Natural killer cell (primary cell): ENCODE results near the gene MX2. TPM values are rescaled to one million over a fixed set of nuclear protein-coding genes. Genes with fewer than 3 reads are reported as not detected.

Experiments
- ATAC-seq, 3 donors: fragments of 150-1000 bp in 2 of 3; fragments of 200-7000 bp in 1 of 3; cut with Tn5 transposase; 1 replicate in 1 of 3; 2 replicates in 2 of 3; pipeline ENCODE4 v1.10.0; 2021; ENCODE audit warnings: mild to moderate bottlenecking in 2 of 3, moderate library complexity in 2 of 3
- DNase-seq, 2 donors: peaks; one replicate each; pipeline versions ENCODE4 v3.0.0 to v3.0.0-alpha.2; 2013 to 2021; ENCODE audit warnings: mixed read lengths in 1 of 2
- H3K27ac ChIP-seq: one replicate; pipeline ENCODE4 v1.5.1; 2013; ENCODE audit warnings: mild to moderate bottlenecking, low read length
- H3K27me3 ChIP-seq: one replicate; pipeline ENCODE4 v1.6.1; 2013; ENCODE audit warnings: low read length; ENCODE audit not compliant: control insufficient read depth, insufficient read depth
- H3K36me3 ChIP-seq: one replicate; pipeline ENCODE4 v1.6.1; 2013; ENCODE audit warnings: low read length; ENCODE audit not compliant: control insufficient read depth, insufficient read depth
- H3K4me1 ChIP-seq: one replicate; pipeline ENCODE4 v1.6.1; 2013; ENCODE audit warnings: low read length; ENCODE audit not compliant: control insufficient read depth, insufficient read depth
- H3K4me3 ChIP-seq: one replicate; pipeline ENCODE4 v1.5.1; 2013; ENCODE audit warnings: low read length
- H3K9me3 ChIP-seq: one replicate; pipeline ENCODE4 v1.6.1; 2013; ENCODE audit warnings: low read length; ENCODE audit not compliant: control insufficient read depth, insufficient read depth
- H3K27ac Mint-ChIP-seq, 2 donors: one replicate each; pipeline ENCODE4 v1.8.0; 2022; ENCODE audit warnings: mild to moderate bottlenecking in 2 of 2, mixed read lengths in 2 of 2, moderate library complexity in 1 of 2
- H3K27me3 Mint-ChIP-seq, 2 donors: one replicate each; pipeline ENCODE4 v1.8.0; 2022; ENCODE audit warnings: low read depth in 2 of 2, mixed read lengths in 2 of 2
- H3K36me3 Mint-ChIP-seq: one replicate; pipeline ENCODE4 v1.8.0; 2022; ENCODE audit warnings: mixed read lengths
- H3K4me1 Mint-ChIP-seq, 2 donors: one replicate each; pipeline ENCODE4 v1.8.0; 2022; ENCODE audit warnings: mixed read lengths in 2 of 2
- H3K4me3 Mint-ChIP-seq: one replicate; pipeline ENCODE4 v1.8.0; 2022; ENCODE audit warnings: mild to moderate bottlenecking, moderate library complexity, mixed read lengths
- H3K9me3 Mint-ChIP-seq, 2 donors: one replicate each; pipeline ENCODE4 v1.8.0; 2022; ENCODE audit warnings: mixed read lengths in 2 of 2
- CTCF ChIP-seq: fragments of 200-600 bp; IDR thresholded peaks from one replicate; pipeline ENCODE4 v1.8.0; 2022; ENCODE audit warnings: antibody characterized with exemption
- WGBS: methylation state at CpG from one replicate; pipeline ENCODE4 v1.1.7; 2013; ENCODE audit warnings: missing lambda C conversion rate; ENCODE audit not compliant: insufficient coverage; 5-methylcytosine and 5-hydroxymethylcytosine counted together
- intact Hi-C: fragments of 100-400 bp; cut with micrococcal nuclease; formaldehyde crosslinking; loops from one replicate; pipeline ENCODE4 v1.14.2; 2022
- total RNA-seq, 4 donors: library from RNA; stranded (reverse); fragments of 120-200 nt in 1 of 4; gene quantifications; one replicate each; pipeline versions ENCODE4 v1.2.3 to v1.2.4, GENCODE V29; 2013 to 2022

Gene MX2
- total RNA-seq, 3 donors from 2014 or later (not counting 1 experiment from before 2014, with no cell fraction given), result 37.9 to 73.9 (median 42.6) TPM

- ATAC-seq (peak; percentile 60 to 65 (median 62)), DNase-seq (no peak)
- Histone ChIP-seq H3K27me3 (no peaks in the 10 kb centered on the region), H3K27ac (peak overlapping the region; percentile 41), H3K9me3 (no peaks in the 10 kb centered on the region), H3K36me3 (no peaks in the 10 kb centered on the region), H3K4me1 (peaks cover 38% of the 10 kb centered on the region), H3K4me3 (peak overlapping the region; percentile 44)
- intact Hi-C loops, result no loop called here
- no peak for TF ChIP-seq CTCF
- Mint-ChIP-seq H3K9me3 (no peaks in the 10 kb centered on the region), H3K4me1 (peaks cover 36 to 39% of the 10 kb centered on the region in 2 donors), H3K27me3 (no peaks in the 10 kb centered on the region), H3K36me3 (no peaks in the 10 kb centered on the region), H3K27ac (peak overlapping the region; percentile 81 to 86), H3K4me3 (peak overlapping the region; percentile 86)
- 75% methylated on average over 29 of the region's 30 CpGs for WGBS
Observed at GRCh38 chr21:41369920-41370839, 8.4 kb downstream of the MX2 start.

- no peaks in the 10 kb centered on the region for H3K36me3 ChIP-seq
- no peaks in the 10 kb centered on the region for H3K9me3 ChIP-seq
- H3K27ac Mint-ChIP-seq, result peak overlapping the region; percentile 81 to 86
- no peak for DNase-seq
- H3K4me1 ChIP-seq, result peaks cover 40% of the 10 kb centered on the region
- peaks cover 40% of the 10 kb centered on the region in 2 donors for H3K4me1 Mint-ChIP-seq
- H3K4me3 Mint-ChIP-seq, result peak overlapping the region; percentile 86
- no peaks in the 10 kb centered on the region for H3K27me3 ChIP-seq
- H3K27me3 Mint-ChIP-seq, result no peaks in the 10 kb centered on the region
- 82% methylated on average over 12 of the region's 12 CpGs for WGBS
- no peaks in the 10 kb centered on the region for H3K9me3 Mint-ChIP-seq
- no peaks in the 10 kb centered on the region for H3K36me3 Mint-ChIP-seq
- intact Hi-C loops, result no loop called here
- no peak for ATAC-seq
- no peak overlapping the region for H3K27ac ChIP-seq
- no peak overlapping the region for H3K4me3 ChIP-seq
- no peak for TF ChIP-seq CTCF
Observed at GRCh38 chr21:41370840-41371684, 9.2 kb downstream of the MX2 start.

- Mint-ChIP-seq H3K27me3 (no peaks in the 10 kb centered on the region), H3K4me3 (no peak overlapping the region), H3K27ac (no peak overlapping the region), H3K36me3 (no peaks in the 10 kb centered on the region), H3K4me1 (peaks cover 38 to 40% of the 10 kb centered on the region in 2 donors), H3K9me3 (no peaks in the 10 kb centered on the region)
- no peak for TF ChIP-seq CTCF
- H3K36me3 ChIP-seq, result no peaks in the 10 kb centered on the region
- no peak for ATAC-seq
- no peaks in the 10 kb centered on the region for H3K27me3 ChIP-seq
- intact Hi-C loops, result no loop called here
- no peak for DNase-seq
- H3K4me3 ChIP-seq, result no peak overlapping the region
- H3K27ac ChIP-seq, result no peak overlapping the region
- WGBS, result 98% methylated on average over 7 of the region's 7 CpGs
- H3K9me3 ChIP-seq, result no peaks in the 10 kb centered on the region
- peaks cover 34% of the 10 kb centered on the region for H3K4me1 ChIP-seq
Observed at GRCh38 chr21:41371685-41372030, 9.8 kb downstream of the MX2 start.
